Kidney (tissue), 14 donors: Measurements from ENCODE around the gene DDA1. TPM values are rescaled to one million over a fixed set of nuclear protein-coding genes. Genes with fewer than 3 reads are reported as not detected.
A peak's percentile ranks its signal among the peaks of the same experiment; 100 is the strongest.

Experiments
- DNase-seq, 5 donors: peaks; one replicate each; pipeline ENCODE4 v3.0.0-alpha.2; 2013 to 2020
- FAIRE-seq: peaks from 2 replicates; lab custom pipeline; 2012; peaks lifted over from hg19 to GRCh38; lab: Jason Lieb, UNC
- H3K27ac ChIP-seq, 2 donors: one replicate each; pipeline ENCODE4 v1.7.0; 2013; ENCODE audit warnings: low read depth in 2 of 2, low read length in 2 of 2, inconsistent platforms in 1 of 2
- H3K27me3 ChIP-seq: one replicate; pipeline ENCODE4 v1.7.1; 2013; ENCODE audit warnings: low read length, inconsistent platforms; ENCODE audit not compliant: control insufficient read depth, insufficient read depth
- H3K36me3 ChIP-seq, 3 donors: one replicate each; pipeline versions ENCODE4 v1.7.0 to v1.7.1; 2013; ENCODE audit warnings: low read length in 3 of 3, control low read depth in 1 of 3, inconsistent platforms in 1 of 3; ENCODE audit not compliant: insufficient read depth in 3 of 3, control insufficient read depth in 2 of 3
- H3K4me1 ChIP-seq, 3 donors: one replicate each; pipeline versions ENCODE4 v1.7.0 to v1.7.1; 2013; ENCODE audit warnings: low read length in 3 of 3, inconsistent platforms in 1 of 3, low read depth in 1 of 3; ENCODE audit not compliant: control insufficient read depth in 2 of 3, insufficient read depth in 2 of 3
- H3K4me3 ChIP-seq, 3 donors: one replicate each; pipeline versions ENCODE4 v1.7.0 to v1.8.1; 2013; ENCODE audit warnings: low read length in 3 of 3, control low read depth in 1 of 3, inconsistent platforms in 1 of 3
- H3K9ac ChIP-seq, 3 donors: one replicate each; pipeline versions ENCODE4 v1.7.0 to v1.7.1; 2013; ENCODE audit warnings: low read length in 3 of 3, control low read depth in 1 of 3, inconsistent platforms in 1 of 3
- H3K9me3 ChIP-seq, 3 donors: one replicate each; pipeline versions ENCODE4 v1.7.0 to v1.7.1; 2013; ENCODE audit warnings: low read length in 3 of 3, control low read depth in 1 of 3, inconsistent platforms in 1 of 3; ENCODE audit not compliant: control insufficient read depth in 2 of 3, insufficient read depth in 1 of 3
- intact Hi-C: fragments of 100-400 bp; cut with DNase I; formaldehyde crosslinking; loops from one replicate; pipeline ENCODE4 v1.11.1; 2022
- polyA plus RNA-seq: library from polyadenylated mRNA; stranded (reverse); fragments of 350-450 nt; fragmentation: Illumina TruSeq; extraction: RNeasy Lipid Tissue Mini Kit (QIAGEN cat#74804); gene quantifications from one replicate; pipeline ENCODE4 v1.2.3, GENCODE V29; 2014; ENCODE audit warnings: low read depth, low replicate concordance; ENCODE audit not compliant: insufficient read depth
- total RNA-seq: library from RNA; stranded (reverse); fragmentation: NEBNext Ultra II Directional; extraction: Animal tissue kit (Norgen Biotek cat#: 25700); gene quantifications from one replicate; pipeline ENCODE4 v1.2.1, GENCODE V29; 2021
- TF ChIP-seq, protein P1 (sequence below): IDR thresholded peaks from 3 replicates; pipeline ENCODE4 v1.5.1; 2012; ENCODE audit warnings: mild to moderate bottlenecking, moderate library complexity, borderline replicate concordance; ENCODE audit not compliant: insufficient read depth; ENCODE audit errors: extremely low read depth
- donor health status: control.
- donor health status: control.
- donor health status: control.
- donor health status: control.
- donor health status: control.
- donor health status: DM: yes; HTN: yes; CAD: no.
- donor health status: Normal renal cell carcinoma (clear cell type).

Gene DDA1
- total and polyA plus RNA-seq, 2 donors from 2014 or later = 27.7 to 35.9 TPM

GRCh38 chr19:17323300-17323963 lies 14.1 kb downstream of the DDA1 start:
- TF ChIP-seq, protein P1, sequence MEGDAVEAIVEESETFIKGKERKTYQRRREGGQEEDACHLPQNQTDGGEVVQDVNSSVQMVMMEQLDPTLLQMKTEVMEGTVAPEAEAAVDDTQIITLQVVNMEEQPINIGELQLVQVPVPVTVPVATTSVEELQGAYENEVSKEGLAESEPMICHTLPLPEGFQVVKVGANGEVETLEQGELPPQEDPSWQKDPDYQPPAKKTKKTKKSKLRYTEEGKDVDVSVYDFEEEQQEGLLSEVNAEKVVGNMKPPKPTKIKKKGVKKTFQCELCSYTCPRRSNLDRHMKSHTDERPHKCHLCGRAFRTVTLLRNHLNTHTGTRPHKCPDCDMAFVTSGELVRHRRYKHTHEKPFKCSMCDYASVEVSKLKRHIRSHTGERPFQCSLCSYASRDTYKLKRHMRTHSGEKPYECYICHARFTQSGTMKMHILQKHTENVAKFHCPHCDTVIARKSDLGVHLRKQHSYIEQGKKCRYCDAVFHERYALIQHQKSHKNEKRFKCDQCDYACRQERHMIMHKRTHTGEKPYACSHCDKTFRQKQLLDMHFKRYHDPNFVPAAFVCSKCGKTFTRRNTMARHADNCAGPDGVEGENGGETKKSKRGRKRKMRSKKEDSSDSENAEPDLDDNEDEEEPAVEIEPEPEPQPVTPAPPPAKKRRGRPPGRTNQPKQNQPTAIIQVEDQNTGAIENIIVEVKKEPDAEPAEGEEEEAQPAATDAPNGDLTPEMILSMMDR = no peak
- H3K4me1 ChIP-seq = no peaks in the 10 kb centered on the region
- no peak overlapping the region for H3K4me3 ChIP-seq
- H3K36me3 ChIP-seq = peaks cover 0 to 5% (median 0%) of the 10 kb centered on the region in 3 donors
- no peaks in the 10 kb centered on the region for H3K9me3 ChIP-seq
- no peak overlapping the region for H3K27ac ChIP-seq
- FAIRE-seq = no peak
- intact Hi-C loops = no loop called here
- peak in 1 of 5 donors; percentile 51 for DNase-seq
- no peaks in the 10 kb centered on the region for H3K27me3 ChIP-seq
- no peak overlapping the region for H3K9ac ChIP-seq

GRCh38 chr19:17323964-17324332 lies 14.6 kb downstream of the DDA1 start:
- FAIRE-seq = no peak
- Histone ChIP-seq H3K4me3 (no peak overlapping the region), H3K27me3 (no peaks in the 10 kb centered on the region), H3K9ac (no peak overlapping the region), H3K36me3 (peaks cover 0 to 5% (median 0%) of the 10 kb centered on the region in 3 donors), H3K4me1 (no peaks in the 10 kb centered on the region), H3K9me3 (no peaks in the 10 kb centered on the region), H3K27ac (no peak overlapping the region)
- DNase-seq = peak in 1 of 5 donors; percentile 65
- intact Hi-C loops = no loop called here
- TF ChIP-seq, protein P1 = no peak

GRCh38 chr19:17324357-17325114 lies 15.2 kb downstream of the DDA1 start:
- Histone ChIP-seq H3K27me3 (no peaks in the 10 kb centered on the region), H3K9me3 (no peaks in the 10 kb centered on the region), H3K4me3 (no peak overlapping the region), H3K36me3 (peaks cover 0 to 5% (median 0%) of the 10 kb centered on the region in 3 donors), H3K9ac (no peak overlapping the region), H3K4me1 (no peaks in the 10 kb centered on the region), H3K27ac (no peak overlapping the region)
- TF ChIP-seq, protein P1 = no peak
- intact Hi-C loops = no loop called here
- DNase-seq = no peak
- no peak for FAIRE-seq
